CD4-positive, alpha-beta T cell treated with Interleukin-17A for 4 hours (primary cell): ENCODE data around the gene NCOA7.
"Not testable (repeated sequence)": the region's sequence is repeated elsewhere in the genome, so short reads cannot be mapped to it uniquely, and the experiment has no call there.

Experiments used
- DNase-seq: peaks from one replicate; pipeline ENCODE4 v3.0.0-alpha.2; 2020; ENCODE audit warnings: mixed read lengths

NCOA7 gene

DNA sequence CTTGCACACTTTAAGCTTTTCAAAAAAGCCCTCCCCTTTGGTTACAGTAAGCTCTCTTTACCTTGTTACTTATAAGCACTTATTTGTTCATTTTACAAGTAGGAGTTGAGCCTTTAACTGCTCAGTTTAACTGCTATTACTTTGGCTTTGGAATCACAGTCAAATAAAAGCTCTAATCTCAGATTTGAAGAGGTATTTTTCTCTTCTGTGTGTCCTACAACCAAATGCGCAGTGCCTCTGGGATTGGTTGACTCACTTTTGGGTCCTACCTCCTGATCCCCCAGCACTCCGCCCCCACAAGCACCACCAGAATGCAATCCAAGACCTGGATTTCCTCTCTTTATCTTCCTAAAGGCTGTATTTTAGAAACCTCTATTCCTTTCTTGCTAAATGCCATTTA lies 2.5 kb downstream of the NCOA7 start:
- no peak for DNase-seq

DNA sequence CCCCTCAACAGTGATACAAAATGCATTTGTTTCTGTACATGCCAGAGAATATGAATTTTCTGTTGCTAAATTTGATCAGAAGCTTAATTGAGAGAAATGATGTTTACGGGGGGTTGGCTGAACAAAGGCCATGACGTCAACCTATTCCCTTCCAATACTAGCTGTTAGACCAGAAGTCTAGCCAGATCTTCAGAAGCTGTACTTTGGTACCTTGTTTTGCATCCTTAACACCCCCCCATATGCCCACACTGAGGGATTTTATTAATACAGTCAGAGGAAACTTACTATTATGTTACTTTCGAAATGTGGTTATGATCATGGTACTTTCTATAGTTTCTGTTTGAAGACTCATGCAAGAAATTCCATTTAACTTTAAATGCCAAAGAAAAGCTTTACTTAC lies 3.1 kb downstream of the NCOA7 start:
- no peak for DNase-seq

DNA sequence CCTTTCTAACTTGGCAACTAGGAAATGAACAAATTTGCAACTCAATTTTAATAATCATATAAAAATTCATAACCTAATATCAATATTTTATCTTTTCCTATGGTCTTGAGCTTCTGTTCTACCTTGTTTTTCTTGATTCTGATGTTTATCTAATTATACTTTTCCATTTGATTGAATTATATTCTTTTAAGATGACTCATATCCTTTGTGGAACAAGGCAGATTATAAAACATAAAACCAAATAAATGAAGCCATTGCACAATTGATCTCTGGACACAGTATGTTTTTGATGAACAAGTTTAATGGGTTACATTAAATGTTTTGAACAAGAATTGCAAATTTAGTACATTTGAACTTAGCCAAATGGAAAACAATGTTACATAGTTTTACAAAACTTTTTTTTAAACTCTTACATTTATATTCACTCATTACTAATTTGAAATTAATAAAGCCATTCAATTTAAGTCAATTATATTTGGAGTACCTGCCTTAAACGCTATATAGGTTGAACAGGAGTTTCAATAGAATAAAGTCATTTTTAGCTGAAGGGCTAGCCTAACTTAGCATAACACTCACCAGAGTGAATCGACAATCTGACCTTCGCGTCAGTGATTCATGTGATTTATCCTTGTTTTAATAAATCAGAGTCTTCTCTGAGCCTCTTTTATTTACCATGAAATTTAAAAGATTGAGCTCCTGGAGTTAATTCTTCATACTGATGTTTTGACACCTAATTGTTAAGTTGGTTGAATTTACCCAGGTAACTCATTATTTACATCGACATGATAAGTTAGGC lies 3.8 kb downstream of the NCOA7 start:
- no peak for DNase-seq

DNA sequence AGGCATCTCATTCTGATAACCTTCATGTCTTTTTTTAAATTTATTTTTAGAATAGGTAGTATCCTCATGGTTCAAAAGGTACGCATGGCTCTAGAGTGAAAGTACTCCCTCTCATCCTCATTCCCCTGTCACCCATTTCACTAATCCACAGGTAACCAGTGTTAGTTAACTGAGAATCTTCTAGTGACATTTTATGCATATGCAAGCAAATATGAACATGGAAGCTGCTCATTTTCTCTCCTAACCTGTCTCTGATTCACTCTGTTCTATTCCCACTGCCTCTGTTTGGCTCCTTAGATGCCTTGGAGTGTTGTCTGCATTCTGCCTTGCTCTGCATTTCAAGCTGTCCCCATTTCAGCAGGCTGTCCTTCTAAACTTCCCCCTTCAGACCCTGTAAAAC lies 4.5 kb downstream of the NCOA7 start:
- DNase-seq, result no peak

DNA sequence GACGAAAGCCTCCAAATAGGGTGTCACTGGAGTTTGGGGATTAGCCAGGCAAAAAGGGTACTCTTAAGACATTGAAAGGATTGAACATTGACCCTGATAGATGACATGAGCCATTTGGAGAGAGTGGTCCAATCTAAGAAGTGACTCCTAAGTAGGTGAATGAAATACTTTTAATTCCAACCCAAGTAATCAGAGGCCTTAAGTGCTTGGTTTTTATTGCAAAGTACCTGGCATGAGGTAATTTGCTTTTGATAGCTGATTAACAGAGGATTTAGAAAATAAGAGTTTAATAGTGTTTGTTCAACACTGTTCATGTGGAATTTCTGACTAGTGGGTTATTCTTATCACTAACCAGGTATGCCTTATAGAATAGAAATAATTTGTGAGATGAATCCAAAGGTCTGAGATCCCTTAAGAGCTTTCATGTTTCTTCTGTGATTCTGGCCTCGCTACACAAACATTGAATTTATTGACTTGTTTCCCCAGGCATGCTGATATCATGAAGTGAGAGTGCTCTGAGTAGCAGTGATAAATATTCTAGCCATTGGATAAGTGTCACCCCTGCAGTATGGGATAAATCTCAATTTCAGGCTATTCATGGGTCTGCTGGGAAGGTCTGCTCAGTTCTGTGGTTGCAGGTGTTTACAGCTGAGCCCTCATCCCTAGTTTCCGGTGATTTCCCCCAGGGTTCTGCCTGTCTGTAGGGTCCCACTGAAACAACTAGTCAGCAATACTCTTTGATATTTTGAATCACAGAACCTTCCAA lies 6.5 kb downstream of the NCOA7 start:
- no peak for DNase-seq

DNA sequence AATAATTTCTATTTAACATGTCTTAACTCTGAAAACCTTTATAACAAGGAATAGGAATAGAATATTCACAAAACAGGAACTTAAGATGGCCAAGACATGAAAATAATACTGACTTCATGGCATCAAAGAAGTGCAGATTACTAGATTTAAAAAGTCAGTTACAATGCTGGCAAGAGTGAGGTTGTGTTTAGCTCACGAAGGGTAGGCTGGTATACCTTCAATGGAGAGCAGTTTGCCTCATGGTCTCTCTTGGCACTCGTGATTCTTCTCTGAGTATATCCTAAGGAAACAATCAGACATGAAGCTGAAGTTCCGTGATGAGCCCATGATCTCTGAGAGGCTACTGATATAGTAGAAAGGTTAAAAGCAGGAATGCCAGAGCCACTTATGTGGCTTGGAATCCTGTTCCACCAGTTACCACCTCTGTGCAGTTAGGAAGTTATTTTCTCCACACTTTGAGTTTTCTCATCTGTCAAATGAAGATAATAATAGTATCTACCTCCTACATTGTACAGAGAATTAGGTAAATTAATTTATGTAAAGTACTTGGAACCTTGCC lies 7.2 kb downstream of the NCOA7 start:
- DNase-seq, result no peak

DNA sequence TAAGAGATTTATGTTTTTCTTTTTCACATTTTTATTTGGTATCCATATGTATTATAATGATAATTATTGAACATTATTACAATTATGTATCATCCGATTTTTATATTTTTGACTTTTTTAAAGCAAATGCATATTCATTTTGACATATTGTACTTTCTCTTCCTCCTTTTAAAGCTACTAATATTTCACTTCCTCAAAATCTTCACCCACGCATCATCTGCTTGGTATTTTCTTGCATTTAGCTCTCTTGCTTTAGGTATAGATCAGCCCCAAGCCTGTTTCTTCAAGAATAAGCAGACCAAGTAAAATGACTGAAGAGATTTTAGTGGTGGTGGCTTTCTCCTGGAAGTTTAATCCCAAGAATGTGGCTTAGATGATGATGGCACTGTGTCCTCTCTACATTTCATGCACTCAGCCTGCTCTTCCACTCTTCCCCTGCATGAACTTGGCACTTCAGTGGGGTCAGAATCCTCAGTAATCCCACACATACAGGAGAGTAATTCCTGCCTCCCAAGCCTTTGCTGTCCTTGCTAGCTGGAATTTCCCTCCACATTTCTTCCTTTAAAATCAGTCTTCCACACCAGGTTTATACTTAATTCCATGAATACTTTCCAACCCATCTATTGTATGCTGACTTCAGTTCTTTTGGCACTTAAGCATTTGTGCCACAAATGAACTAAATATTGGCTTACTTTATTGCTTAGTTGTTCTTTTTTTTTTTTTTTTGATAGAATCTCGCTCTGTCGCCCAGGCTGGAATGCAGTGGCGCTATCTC lies 8.2 kb downstream of the NCOA7 start:
- DNase-seq, result no peak

DNA sequence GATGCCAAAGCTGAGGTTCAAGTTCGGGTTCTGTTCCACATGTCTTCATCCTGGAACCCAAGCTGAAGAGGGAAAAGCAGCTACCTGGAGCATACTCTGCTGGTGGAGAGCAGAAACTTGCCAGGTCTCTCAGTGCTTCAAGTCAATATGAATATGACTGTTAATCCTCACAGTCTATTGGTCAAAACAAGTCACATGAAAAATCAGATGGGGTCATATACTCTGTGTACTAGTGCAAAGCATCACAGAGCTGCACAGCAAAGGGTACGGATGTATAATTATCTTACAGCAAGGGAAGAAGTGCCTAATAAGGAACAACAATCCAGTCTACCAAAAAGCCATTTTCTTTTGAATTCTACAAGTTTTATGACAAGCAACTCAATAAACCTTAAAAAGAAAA lies 11.6 kb downstream of the NCOA7 start:
- DNase-seq, result no peak

DNA sequence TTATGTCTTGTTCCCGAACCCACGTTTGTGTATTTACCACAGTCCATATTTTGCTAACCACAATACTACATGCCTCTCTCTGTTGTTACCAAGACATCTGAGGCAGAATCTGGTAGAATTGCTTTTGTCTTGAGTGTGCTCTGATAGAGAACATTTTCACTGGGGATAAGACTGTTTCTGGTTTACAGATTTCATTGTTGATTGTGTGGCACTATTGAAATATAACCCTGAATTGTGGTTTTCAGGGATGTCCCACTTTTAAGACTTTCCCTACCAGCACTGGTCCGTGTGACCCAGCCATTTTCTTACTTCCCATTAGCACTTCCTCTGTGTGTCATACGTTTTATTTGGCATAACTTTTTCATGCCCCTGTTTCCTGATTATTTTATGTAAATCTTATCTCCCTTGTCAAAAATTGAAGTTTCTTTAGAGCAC lies 12.2 kb downstream of the NCOA7 start:
- DNase-seq, result no peak

DNA sequence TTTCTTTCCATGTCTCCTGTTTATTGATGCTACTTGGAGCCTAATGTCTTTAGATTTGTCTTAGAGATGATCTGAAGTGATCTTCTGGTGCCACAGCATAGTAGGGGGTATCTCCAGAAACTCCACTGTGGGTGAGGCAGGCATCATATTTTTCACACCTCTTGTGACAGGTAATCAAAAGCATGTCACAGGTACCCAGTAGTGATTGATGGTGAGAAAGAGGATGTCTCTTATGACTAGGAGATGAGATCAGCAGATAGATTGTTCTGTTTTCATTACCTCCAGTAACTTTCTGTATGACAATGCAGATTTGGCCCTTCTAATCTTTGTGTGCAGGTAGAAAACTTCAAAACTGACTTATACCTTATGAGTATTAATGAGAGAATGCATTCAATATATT lies 13.5 kb downstream of the NCOA7 start:
- DNase-seq, result peak; percentile 16

DNA sequence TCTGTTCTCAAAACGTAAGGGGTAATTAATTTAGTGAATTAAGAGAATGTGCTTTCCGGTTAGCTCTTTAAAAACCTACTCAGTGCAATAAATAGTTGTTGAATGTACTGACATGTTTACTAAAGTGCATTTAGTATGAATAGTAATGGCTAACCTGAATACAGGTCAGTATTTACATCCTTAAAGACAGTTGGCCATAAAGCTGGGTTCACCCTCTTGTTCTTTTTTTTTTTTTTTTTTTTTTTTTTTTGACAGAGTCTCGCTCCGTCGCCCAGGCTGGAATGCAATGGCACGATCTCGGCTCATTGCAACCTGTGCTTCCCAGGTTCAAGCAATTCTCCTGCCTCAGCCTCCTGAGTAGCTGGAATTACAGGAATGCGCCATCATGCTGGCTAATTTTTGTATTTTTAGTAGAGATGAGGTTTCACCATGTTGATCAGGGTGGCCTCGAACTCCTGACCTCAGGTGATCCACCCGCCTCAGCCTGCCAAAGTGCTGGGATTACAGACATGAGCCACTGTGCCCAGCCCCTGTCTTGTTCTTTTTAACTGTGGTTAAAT lies 14.2 kb downstream of the NCOA7 start:
- not testable (repeated sequence) for DNase-seq

DNA sequence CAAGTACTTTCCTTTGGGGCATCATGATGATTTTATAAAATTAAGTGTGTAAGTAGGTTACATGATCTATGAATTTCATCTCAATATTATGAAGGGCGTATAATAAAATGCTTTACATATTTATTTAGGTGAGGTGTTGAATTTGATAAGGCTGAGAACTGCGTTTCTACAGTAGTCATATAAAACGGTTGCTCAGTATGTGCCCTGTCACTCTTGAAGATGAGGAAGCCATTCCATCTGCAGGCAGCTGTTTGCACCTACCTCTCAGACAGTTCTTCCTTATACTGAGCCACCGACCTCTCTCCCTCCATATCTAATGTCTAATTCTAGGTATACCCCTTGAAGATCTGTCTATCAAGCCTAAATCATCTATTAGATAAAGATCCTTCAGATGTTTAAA lies 16.1 kb downstream of the NCOA7 start:
- no peak for DNase-seq

DNA sequence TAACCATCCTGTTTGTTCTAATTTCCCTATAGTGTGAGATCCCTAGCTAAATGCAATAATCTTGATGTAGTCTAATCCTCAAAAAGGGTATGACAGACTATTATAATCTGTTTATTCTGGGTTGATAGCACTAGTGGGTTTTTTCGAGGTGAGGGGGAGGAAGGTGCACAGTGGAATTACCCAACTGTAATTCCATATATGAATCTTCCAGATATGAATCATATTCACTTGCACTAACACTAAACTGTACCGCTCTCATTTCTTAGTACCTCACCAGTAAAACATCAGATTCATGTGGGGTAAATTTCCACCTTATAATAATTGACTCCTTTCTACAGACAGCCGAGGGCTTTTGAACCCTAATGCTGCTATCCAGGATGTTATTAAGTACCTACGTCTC lies 16.5 kb downstream of the NCOA7 start:
- no peak for DNase-seq

DNA sequence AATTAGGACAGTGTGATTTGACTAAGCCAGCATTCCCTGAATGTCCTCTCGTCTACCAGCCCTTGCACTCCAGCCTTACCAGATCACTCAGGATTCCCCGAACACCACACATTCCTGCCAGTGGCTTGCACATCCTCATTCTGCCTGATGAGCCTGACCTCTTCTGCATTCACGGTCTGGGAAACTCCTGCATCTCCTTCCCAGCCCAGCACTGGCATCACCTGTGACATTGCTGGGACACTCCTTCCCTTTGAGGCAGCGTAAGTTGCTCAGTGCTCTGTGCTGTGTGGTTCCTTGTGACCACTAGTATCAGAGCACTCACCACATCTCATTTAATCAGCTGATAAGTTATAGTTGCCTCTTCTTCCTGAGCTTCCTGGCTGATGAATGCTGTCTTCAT lies 17.3 kb downstream of the NCOA7 start:
- no peak for DNase-seq

DNA sequence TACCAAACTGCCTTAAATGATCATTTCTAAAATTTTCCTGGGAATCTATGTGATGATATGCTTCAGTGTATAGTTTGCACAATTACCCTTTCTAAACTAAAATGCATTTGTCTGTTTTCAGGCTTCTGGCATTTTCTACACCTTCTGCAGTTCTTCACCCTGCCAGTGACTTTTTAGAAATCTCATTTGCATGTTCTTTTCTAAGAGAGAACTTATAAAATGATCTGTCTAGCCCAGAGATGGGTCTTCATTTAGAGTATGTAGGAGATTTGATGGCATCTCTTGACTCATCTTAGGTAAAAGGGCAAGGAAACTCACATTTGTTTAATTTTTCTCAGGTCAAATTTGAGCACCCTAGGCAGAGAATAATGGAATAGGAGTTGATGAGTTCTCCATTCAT lies 17.8 kb downstream of the NCOA7 start:
- no peak for DNase-seq

DNA sequence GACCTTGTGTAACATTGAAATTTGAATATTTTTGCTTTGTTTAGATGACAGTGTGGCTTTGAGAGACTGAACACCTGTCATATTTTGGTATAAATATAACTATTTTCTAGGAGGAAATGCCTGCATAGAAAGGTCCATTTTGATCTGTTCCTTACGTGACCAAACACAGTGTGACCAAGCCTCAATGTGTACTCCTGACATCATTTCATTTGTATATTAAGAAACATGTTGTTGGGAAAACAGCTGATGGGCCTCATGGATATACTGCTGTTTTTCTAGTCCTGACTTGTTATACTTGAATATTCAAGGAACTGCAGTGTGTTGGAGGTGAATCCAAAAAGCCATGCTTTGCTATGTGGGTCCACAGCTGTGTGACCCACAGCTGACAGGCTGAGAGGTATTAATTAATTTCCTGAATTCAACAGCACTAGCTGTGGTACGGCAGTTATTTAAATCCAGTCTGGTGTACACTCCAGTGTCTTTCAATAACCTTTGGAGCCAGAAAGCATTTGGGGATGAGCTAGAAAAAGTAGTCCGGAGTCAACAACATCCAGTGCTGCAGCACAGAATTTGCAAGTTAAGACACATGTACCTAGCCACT lies 18.9 kb downstream of the NCOA7 start:
- DNase-seq, result no peak

DNA sequence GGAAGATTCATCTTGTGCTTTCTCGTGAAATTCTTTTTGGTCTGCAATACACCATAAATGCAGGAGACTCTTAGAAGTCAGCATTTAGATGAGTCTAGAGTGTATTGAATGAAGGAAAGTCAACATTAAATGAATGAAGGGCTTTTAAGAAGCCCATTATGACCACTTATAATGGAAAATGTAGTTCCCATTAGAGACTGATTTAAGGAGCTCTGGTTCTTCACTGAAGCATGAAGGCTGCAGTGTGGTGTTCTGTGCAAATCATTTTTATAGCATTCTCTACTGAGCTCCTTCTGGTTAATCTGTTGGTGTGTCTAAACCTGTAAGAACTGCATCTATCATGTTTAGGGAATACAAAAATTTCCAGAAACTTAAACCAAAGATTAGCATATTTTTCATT lies 19.7 kb downstream of the NCOA7 start:
- no peak for DNase-seq

DNA sequence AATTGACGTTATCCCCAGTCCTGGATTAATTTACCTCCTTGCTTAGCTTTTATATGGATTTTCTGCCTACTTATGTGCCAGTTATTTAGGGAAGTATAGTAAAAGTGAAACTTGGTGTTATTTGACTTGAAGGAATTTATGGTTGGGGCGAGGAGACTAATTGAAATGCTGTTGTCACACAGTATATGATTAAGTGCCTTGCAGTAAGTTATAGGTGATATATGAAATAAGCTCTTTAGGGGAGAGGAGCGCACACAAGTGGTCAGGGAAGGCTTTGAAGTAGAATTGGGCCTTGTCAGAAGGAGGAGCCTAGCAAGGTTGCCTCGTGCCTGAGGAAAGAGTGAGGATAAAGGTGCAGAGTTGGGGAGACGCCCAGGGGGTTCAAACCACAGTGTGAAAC lies 20.5 kb downstream of the NCOA7 start:
- DNase-seq, result no peak

DNA sequence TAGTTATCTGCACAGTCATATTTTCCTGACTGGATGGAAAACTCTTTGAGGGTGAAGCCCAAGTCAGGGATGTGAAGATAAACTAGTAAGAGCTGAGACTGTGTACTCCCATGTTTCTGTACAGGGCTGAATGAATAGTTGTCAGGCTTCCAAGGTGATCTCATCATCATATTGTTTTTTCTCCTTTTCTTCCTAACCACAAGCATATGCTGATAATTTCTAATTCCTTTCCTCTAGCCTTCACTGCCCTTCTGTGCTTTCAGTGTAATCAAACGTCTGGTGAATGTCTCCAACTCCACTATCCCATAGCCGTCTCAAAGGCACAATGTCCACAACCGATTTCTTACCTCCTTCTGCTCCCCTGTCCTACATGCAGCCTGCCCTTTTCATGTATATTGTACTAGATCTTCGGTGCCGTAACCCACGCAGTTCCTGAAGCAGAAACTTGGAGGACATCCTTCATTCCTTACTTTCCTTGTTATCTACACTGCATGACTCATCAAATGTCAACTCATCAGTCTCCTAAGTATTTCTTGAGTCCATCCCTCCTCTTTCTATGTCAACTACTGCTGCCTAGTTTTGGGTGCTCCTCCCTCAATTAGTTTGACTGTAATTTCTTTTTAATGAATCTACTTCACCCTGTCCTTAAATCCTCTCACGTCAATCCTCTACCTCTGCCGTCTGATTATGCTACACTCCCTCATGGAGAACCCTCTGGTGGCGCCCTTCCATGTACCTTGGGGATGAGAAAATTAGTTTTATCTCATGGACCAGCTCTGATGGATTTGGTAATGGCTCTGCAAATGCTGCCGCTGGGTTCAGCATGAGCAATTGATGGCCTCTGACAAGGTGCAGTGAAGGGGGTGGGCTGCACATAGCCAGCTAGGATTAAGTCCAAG lies 21.9 kb downstream of the NCOA7 start:
- no peak for DNase-seq

DNA sequence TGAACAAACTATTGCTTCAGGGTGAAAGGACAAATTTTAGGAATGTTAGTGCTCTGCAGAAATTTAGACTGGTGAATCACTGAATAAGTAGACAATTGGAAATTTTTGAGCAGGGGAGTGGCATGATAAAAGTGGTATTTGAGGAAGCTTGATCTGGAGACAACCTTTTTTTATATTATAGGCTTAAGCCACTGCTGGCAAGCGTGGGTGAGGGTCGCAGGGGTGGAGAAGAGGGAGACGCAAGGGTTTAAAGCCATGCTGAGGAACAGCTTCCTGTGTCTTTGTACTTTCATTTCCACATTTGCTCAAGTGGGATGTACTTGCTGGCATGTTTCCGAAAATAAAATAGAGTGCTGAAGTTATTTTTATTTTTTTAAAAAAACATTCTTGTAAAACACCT lies 23.7 kb downstream of the NCOA7 start:
- no peak for DNase-seq

DNA sequence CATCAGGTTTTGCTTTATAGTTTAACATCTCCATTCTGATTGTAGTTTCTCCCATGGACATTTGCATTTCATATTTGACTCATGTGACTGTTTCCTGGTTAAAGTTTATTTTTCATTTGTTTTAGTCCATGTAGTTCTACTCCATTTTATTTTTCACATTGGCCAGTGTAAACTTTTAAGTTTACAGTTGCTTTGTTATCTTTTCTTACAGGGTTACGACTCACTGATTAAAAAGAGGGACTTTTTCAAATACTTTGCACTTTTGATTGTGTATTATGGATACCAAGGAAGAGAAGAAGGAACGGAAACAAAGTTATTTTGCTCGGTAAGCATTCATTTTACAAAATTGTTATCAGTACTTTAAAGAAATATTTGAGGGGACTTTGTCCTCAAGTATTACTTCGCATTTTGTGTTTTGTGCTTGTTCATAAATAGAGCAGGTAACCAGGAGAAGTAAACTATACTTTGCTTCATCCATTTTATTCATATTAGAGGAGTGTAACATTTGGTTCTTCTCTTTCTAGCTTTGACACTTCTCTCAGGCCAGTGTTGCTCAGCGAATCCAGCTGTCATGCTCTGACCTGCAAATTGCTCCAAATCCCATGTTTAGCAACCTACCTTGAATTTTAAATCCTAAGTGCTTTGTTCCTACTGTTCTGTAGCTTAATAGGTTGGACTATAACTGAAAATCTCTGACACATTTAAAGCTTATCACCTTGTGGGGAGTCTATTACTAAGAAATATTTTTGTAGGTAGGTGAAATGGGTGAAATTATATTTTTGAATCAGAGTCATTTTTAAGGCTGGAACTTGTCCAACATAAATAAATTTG lies 24.5 kb downstream of the NCOA7 start:
- no peak for DNase-seq
